CD4-positive, alpha-beta T cell treated with Interleukin-2 at 100 ng/mL for 4 hours (primary cell): ENCODE results near the gene CDADC1.
"Not testable (repeated sequence)": the region's sequence is repeated elsewhere in the genome, so short reads cannot be mapped to it uniquely, and the experiment has no call there.

Source experiments
- DNase-seq: peaks from one replicate; pipeline ENCODE4 v3.0.0-alpha.2; 2020; ENCODE audit warnings: low spot score

Gene CDADC1

DNA sequence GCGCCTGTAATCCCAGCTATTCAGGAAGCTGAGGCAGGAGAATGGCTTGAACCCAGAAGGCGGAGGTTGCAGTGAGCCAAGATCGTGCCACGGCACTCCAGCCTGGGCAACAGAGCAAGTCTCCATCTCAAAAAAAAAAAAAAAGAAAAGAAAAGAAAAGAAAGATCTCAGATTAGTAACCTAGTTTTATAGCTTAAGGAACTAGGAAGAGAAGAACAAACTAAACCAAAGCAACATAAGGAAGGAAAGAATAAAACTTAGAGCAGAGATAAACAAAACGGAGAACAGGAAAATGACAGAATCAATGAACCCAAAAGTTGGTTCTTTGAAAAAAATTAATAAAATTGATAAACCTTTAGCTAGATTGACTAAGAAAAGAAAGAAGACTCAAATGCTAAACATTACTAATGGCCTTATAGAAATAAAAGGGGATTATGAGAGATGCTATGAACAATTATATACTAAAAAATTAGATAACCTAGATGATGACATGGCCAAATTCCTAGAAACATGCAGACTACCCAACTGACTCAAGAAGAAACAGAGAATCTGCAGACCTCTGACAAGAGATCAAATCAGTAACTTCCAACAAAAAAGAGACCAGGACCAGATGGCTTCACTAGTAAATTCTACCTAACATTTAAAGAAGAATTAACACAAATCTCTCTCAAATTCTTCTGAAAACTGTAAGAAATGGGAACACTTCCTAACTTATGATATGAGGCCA lies 68.2 kb downstream of the CDADC1 start:
- DNase-seq: no peak

DNA sequence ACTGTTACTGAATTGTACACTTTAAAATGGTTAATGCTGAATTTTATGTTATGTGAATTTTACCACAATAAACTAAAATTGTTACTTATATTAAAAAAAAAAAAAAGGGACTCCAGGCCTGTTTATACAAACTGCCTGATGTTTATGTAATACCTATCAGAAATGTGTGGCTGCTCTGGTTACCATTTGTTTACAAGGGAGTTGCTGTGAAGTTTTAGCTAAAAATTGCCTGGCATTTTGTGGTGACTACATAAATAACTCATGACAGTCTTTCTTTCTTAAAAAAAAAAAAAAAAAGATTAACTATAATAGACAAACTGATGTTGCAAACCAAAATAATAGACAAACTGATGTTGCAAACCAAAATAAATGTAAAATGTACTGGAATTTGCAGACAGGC lies 71.8 kb downstream of the CDADC1 start:
- no peak for DNase-seq

- no peak for DNase-seq
Measured at GRCh38 chr13:49319951-49320350, 72.2 kb downstream of the CDADC1 start.

- DNase-seq: no peak
Measured at GRCh38 chr13:49320975-49321374, 73.2 kb downstream of the CDADC1 start.

- DNase-seq: no peak
Measured at GRCh38 chr13:49322702-49323101, 75.0 kb downstream of the CDADC1 start.

GRCh38 chr13:49323344-49323743 lies 75.6 kb downstream of the CDADC1 start:
- no peak for DNase-seq

DNA sequence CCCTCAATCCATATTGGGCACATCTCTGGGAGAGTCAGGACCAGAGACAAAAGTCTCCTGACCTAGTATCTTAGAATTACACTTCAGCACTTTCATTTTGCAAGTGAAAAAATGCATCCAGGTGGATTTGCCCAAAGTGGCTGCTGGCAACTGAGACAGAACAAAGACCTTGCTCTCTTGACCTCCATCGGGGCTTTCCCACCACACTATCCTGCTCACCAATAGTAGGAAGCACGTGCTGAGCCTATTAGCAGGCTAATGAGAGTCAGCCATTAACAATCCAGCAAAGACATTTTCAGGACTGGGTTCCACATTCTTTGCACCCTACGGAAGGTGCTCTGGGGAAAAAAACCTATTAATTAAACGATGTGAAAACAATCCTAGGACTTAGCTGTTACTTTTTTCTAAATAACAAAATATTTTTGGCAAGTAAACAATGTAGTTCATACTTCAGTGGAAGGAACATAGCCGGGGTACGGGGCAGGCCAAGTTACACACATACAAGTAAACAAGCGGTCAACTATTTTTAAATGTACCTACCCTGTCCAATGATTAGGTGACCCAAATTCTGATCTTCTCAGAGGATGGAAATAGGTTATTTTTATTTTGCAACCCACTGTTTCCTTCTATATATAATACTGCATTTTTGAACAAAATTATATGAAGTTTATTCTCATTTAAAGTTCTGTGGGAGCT lies 78.6 kb downstream of the CDADC1 start:
- no peak for DNase-seq

DNA sequence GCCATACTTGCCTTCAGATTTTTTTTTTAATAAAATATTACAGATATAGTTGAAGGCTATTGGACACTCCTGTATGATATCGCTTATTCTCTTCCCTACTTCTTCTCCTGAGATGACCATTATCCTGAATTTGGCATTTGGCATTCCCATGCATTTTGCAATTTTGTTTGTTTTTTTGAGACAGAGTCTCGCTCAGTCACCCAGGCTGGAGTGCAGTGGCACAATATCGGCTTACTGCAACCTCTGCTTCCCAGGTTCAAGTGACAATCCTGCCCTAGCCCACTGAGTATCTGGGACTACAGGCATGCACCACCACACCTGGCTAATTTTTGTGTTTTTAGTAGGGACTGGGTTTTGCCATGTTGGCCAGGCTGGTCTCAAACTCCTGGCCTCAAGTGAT lies 79.4 kb downstream of the CDADC1 start:
- not testable (repeated sequence) for DNase-seq

GRCh38 chr13:49329831-49330545 lies 82.3 kb downstream of the CDADC1 start:
- DNase-seq: no peak

DNA sequence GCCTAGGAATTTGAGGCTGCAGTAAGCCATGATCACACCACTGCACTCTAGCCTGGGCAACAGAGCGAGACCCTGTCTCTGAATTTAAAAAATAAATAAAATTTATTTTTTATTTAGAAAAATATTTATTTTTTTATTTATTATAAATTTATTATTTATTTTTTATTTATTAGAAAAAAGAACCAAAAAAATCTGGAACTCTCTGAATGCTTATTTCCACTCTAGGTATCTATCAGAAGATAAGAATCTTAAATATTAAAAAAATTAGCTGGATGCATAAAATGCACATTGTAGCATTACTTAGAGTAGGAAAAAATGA lies 82.8 kb downstream of the CDADC1 start:
- DNase-seq: no peak

- no peak for DNase-seq
Measured at GRCh38 chr13:49336655-49337054, 88.9 kb downstream of the CDADC1 start.

- DNase-seq: no peak
Measured at GRCh38 chr13:49340161-49340560, 92.4 kb downstream of the CDADC1 start.

GRCh38 chr13:49341517-49341916 lies 93.8 kb downstream of the CDADC1 start:
- no peak for DNase-seq

- DNase-seq: no peak
Measured at GRCh38 chr13:49341941-49342340, 94.2 kb downstream of the CDADC1 start.

DNA sequence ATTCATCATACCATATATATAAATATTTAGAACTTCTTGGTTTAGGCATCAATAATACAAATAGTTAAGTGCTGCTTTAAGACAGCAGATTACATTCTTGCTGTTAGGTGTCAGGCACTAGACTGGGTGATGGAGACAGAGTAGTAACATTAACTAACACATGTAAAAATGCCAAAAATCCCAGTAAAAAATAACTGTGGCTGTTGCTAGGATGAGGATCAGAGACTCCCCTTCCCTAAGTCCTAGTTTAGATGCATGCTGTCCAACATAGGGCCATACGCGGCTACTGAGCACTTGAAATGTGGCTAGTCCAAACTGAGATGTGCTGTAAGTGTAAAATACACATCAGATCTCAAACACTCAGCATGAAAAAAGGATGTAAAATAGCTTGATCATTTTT lies 94.7 kb downstream of the CDADC1 start:
- DNase-seq: no peak
